ENCODE measurements around the gene RBMS3. TPM values are rescaled to one million over a fixed set of nuclear protein-coding genes. Genes with fewer than 3 reads are reported as not detected.

The RBMS3 gene
- total and polyA plus RNA-seq, 2 of the 13 experiments (the other 11 are each of a cell fraction or from before 2014, with no cell fraction given), result not detected

- no peaks in the 10 kb centered on the region for H3K79me2 ChIP-seq (ENCODE audit: insufficient read depth, low read length)
- H3K9me3 ChIP-seq (ENCODE audit: low read length), result no peaks in the 10 kb centered on the region
- ChIA-PET CTCF (ENCODE audit: low intra/inter-chr PET ratio, low total read pairs) (no interaction called here), POLR2A (no interaction called here)
- WGBS (ENCODE audit: low lambda C conversion rate), result 53% methylated on average over 1 of the region's 1 CpG
- no peak overlapping the region for H3K27ac ChIP-seq (ENCODE audit: extremely low read length, insufficient read depth, low read length)
- TF ChIP-seq MTERF4 (CRISPR knock-in tag; IDR thresholded peaks at IDR 0.05) (no peak), KDM6A (CRISPR knock-in tag; IDR thresholded peaks at IDR 0.05; ENCODE audit: low read depth) (no peak), SYNCRIP (IDR thresholded peaks at IDR 0.05; ENCODE audit: insufficient read depth, low read depth, low read length) (no peak), ZNF432 (CRISPR knock-in tag; IDR thresholded peaks at IDR 0.05; ENCODE audit: borderline replicate concordance) (no peak), TARDBP (CRISPR knock-in tag; IDR thresholded peaks at IDR 0.05) (no peak), KAT7 (CRISPR knock-in tag; IDR thresholded peaks at IDR 0.05; ENCODE audit: borderline replicate concordance) (no peak), RAD51 (IDR thresholded peaks at IDR 0.05; ENCODE audit: borderline replicate concordance) (no peak), ZBTB38 (CRISPR knock-in tag; IDR thresholded peaks at IDR 0.05) (no peak), HMGXB3 (CRISPR knock-in tag; IDR thresholded peaks at IDR 0.05; ENCODE audit: borderline replicate concordance) (no peak), ZNF230 (CRISPR knock-in tag; IDR thresholded peaks at IDR 0.05) (no peak), TEAD3 (CRISPR knock-in tag; optimal IDR thresholded peaks at IDR 0.05; ENCODE audit: borderline replicate concordance) (no peak), AHR (CRISPR knock-in tag; IDR thresholded peaks at IDR 0.05) (no peak), ZNF75D (CRISPR knock-in tag; IDR thresholded peaks at IDR 0.05; ENCODE audit: borderline replicate concordance) (no peak), TBP (CRISPR knock-in tag; IDR thresholded peaks at IDR 0.05) (no peak), ZNF510 (CRISPR knock-in tag; IDR thresholded peaks at IDR 0.05; ENCODE audit: low read depth) (no peak), HOMEZ (CRISPR knock-in tag; IDR thresholded peaks at IDR 0.05; ENCODE audit: low read depth) (no peak), ZNF343 (CRISPR knock-in tag; IDR thresholded peaks at IDR 0.05) (no peak), DBP (CRISPR knock-in tag; IDR thresholded peaks at IDR 0.05; ENCODE audit: not compliant biosample characterization) (no peak), GZF1 (CRISPR knock-in tag; IDR thresholded peaks at IDR 0.05) (no peak)
- H3K9ac ChIP-seq (ENCODE audit: insufficient read depth, low read depth, low read length), result no peak overlapping the region
- intact Hi-C loops (cut with micrococcal nuclease; ENCODE audit: unreplicated experiment) (no loop called here), in situ Hi-C loops (cut with HindIII; ENCODE audit: extremely low pct_ligation_motif_present, low pct_unique_long_range_greater_than_20kb) (no loop called here)
- ATAC-seq (no peak), DNase-seq (ENCODE audit: low spot score) (no peak), FAIRE-seq (no peak)
- H3K27me3 ChIP-seq (ENCODE audit: control insufficient read depth in 1 of 2, insufficient read depth in 2 of 2, low read length in 2 of 2), result no peaks in the 10 kb centered on the region
- H3K4me3 ChIP-seq (replicated peaks in 1 of 3; ENCODE audit: insufficient read depth in 1 of 3, low read depth in 2 of 3, low read length in 3 of 3), result no peak overlapping the region
- BruUV-seq (replicated peaks), result no TSS peak
- no peak overlapping the region for H3K4me2 ChIP-seq (ENCODE audit: low read depth, low read length)
- no peaks in the 10 kb centered on the region for H4K20me1 ChIP-seq (ENCODE audit: insufficient read depth, low read length)
- H2AFZ ChIP-seq (ENCODE audit: low read length), result no peak overlapping the region
- H3K36me3 ChIP-seq (replicated peaks in 1 of 2; ENCODE audit: control insufficient read depth in 1 of 2, insufficient read depth in 2 of 2, low read length in 2 of 2), result no peaks in the 10 kb centered on the region
- no peaks in the 10 kb centered on the region for H3K4me1 ChIP-seq (ENCODE audit: insufficient read depth, low read length)
Observed at GRCh38 chr3:29919571-29919970, 638.7 kb downstream of the RBMS3 start.
